ENCODE measurements around the gene LRRC37A. TPM values are rescaled to one million over a fixed set of nuclear protein-coding genes. Genes with fewer than 3 reads are reported as not detected.
"Not testable (repeated sequence)": the region's sequence is repeated elsewhere in the genome, so short reads cannot be mapped to it uniquely, and the experiment has no call there.

LRRC37A gene
- total and polyA plus RNA-seq, 12 donors, result 0.19 to 4.1 (median 1.2) TPM

GRCh38 chr17:46349060-46349459, 54.1 kb downstream of the LRRC37A start:
- WGBS, 2 donors, result no CpG with 5 or more reads among the region's 1 CpG
- intact Hi-C loops (cut with DNase I); H3K9me3 ChIP-seq: not testable (repeated sequence)

GRCh38 chr17:46353856-46354255, 58.9 kb downstream of the LRRC37A start:
- H3K4me3 ChIP-seq; H3K9me3 ChIP-seq; H3K4me1 ChIP-seq; intact Hi-C loops (cut with DNase I); H3K27ac ChIP-seq; H3K27me3 ChIP-seq; ATAC-seq; H3K36me3 ChIP-seq; DNase-seq: not testable (repeated sequence)
- no CpG with 5 or more reads among the region's 4 CpGs for WGBS, 2 donors

More at GRCh38 chr17:46349060-46349459, 54.1 kb downstream of the LRRC37A start:
- ATAC-seq, H3K4me3 ChIP-seq, H3K36me3 ChIP-seq, H3K27ac ChIP-seq, H3K4me1 ChIP-seq, H3K27me3 ChIP-seq, DNase-seq: not testable (repeated sequence)

- H3K9me3 ChIP-seq; H3K27me3 ChIP-seq; intact Hi-C loops (cut with DNase I); H3K36me3 ChIP-seq; DNase-seq; H3K4me1 ChIP-seq; H3K27ac ChIP-seq: not testable (repeated sequence)
- H3K4me3 ChIP-seq, result peak overlapping the region in 3 of 10 donors; percentile 20 to 37 (median 31)
- peak; percentile 9 to 60 (median 38) for ATAC-seq
- no CpG with 5 or more reads among the region's 42 CpGs for WGBS, 2 donors
These were observed 66.3 kb downstream of the LRRC37A start for GRCh38 chr17:46361145-46361735.

- H3K36me3 ChIP-seq; H3K4me1 ChIP-seq; H3K9me3 ChIP-seq; H3K27ac ChIP-seq; intact Hi-C loops (cut with DNase I); H3K27me3 ChIP-seq: not testable (repeated sequence)
- peak; percentile 82 to 99 for DNase-seq
- 0% methylated on average over 14 of the region's 22 CpGs; no CpG with 5 or more reads in 1 of the 2 donors for WGBS, 2 donors
- peak; percentile 99 to 100 (median 100) for ATAC-seq
- peak within 1 kb of the TSS in 4 of 10 donors; percentile 15 to 37 (median 26) for H3K4me3 ChIP-seq
These were observed 66.8 kb downstream of the LRRC37A start, which contains the start of gene ARL17B for GRCh38 chr17:46361755-46362154. TSS of gene ARL17B (minus strand) at chr17:46361766. CDS start at chr17:46358397, 3,369 bp downstream.

GRCh38 chr17:46367520-46367919, 72.6 kb downstream of the LRRC37A start:
- H3K27me3 ChIP-seq; DNase-seq; ATAC-seq; H3K4me3 ChIP-seq; H3K27ac ChIP-seq; H3K4me1 ChIP-seq; H3K9me3 ChIP-seq; H3K36me3 ChIP-seq; intact Hi-C loops (cut with DNase I): not testable (repeated sequence)
- no CpG with 5 or more reads among the region's 3 CpGs for WGBS, 2 donors

GRCh38 chr17:46372236-46373229, 77.6 kb downstream of the LRRC37A start:
- H3K4me3 ChIP-seq; intact Hi-C loops (cut with DNase I); H3K27me3 ChIP-seq; H3K27ac ChIP-seq; H3K36me3 ChIP-seq; H3K9me3 ChIP-seq; DNase-seq; H3K4me1 ChIP-seq: not testable (repeated sequence)
- no CpG with 5 or more reads among the region's 95 CpGs for WGBS, 2 donors
- ATAC-seq, result peak; percentile 95 to 99 (median 96)

GRCh38 chr17:46373418-46373817, 78.5 kb downstream of the LRRC37A start:
- H3K4me3 ChIP-seq; H3K9me3 ChIP-seq; H3K36me3 ChIP-seq; H3K4me1 ChIP-seq; H3K27me3 ChIP-seq; H3K27ac ChIP-seq; intact Hi-C loops (cut with DNase I); DNase-seq: not testable (repeated sequence)
- no CpG with 5 or more reads among the region's 7 CpGs for WGBS, 2 donors
- peak; percentile 26 to 72 (median 63) for ATAC-seq

- ATAC-seq; DNase-seq; H3K9me3 ChIP-seq; H3K4me3 ChIP-seq; H3K27me3 ChIP-seq; H3K4me1 ChIP-seq; intact Hi-C loops (cut with DNase I); H3K27ac ChIP-seq; H3K36me3 ChIP-seq: not testable (repeated sequence)
- 97 to 98% methylated on average over 3 of the region's 4 CpGs for WGBS, 2 donors
These were observed 88.2 kb downstream of the LRRC37A start for GRCh38 chr17:46383118-46383517.

GRCh38 chr17:46385491-46385890, 90.6 kb downstream of the LRRC37A start:
- H3K36me3 ChIP-seq; intact Hi-C loops (cut with DNase I); H3K27ac ChIP-seq; H3K27me3 ChIP-seq; H3K9me3 ChIP-seq; ATAC-seq; H3K4me3 ChIP-seq; H3K4me1 ChIP-seq; DNase-seq: not testable (repeated sequence)

All from heart right ventricle (tissue), 16 donors.